ENCODE results near the gene NEDD8.

DNA sequence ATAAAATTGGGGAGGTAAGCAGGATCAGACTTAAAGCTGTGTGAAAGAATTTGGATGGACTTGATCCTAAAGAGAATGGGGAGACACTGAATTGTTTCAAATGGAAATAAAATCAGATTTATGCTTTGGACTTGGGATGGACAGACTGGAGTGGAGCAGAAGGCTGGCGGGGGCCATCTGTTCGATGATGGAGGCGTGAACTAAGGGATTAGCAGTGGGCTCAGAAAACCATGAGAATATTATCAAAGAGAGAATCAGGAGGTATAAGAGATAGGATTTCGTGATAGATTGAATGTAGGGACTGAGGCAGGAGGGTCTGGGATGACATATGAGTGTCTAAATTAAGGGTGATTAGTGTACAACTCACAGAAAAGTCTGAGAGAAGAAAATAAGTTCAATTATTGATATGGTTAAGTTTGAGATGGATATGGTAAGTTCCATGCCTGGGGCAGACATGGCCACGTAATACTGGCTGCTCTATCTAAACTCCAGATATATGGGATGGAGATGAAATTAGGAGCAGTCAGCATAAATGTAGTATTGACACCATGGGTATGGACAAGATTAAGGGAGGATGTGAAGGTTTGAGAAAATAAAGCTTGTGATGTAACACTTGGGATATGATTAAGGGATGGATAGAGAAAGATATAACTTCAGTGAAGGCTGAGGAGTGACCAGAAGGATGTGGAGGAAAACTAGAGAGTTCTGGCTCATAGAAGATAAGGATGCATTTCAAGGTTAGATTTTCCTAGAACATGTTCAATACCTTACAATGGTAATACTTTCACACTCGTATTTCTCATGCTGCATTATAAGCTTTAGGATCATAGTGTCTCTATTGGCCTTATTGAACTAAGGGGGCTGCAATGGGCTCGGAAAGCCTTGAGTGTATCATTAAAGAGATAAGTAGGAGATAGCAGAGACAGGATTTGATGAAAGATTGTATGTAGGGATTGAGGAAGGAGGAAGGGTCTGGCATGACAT lies 27.7 kb downstream of the NEDD8 start:
- TF ChIP-seq, protein P1, sequence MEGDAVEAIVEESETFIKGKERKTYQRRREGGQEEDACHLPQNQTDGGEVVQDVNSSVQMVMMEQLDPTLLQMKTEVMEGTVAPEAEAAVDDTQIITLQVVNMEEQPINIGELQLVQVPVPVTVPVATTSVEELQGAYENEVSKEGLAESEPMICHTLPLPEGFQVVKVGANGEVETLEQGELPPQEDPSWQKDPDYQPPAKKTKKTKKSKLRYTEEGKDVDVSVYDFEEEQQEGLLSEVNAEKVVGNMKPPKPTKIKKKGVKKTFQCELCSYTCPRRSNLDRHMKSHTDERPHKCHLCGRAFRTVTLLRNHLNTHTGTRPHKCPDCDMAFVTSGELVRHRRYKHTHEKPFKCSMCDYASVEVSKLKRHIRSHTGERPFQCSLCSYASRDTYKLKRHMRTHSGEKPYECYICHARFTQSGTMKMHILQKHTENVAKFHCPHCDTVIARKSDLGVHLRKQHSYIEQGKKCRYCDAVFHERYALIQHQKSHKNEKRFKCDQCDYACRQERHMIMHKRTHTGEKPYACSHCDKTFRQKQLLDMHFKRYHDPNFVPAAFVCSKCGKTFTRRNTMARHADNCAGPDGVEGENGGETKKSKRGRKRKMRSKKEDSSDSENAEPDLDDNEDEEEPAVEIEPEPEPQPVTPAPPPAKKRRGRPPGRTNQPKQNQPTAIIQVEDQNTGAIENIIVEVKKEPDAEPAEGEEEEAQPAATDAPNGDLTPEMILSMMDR (IDR thresholded peaks at IDR 0.05; ENCODE audit: low read depth, low read length, poor library complexity, severe bottlenecking), result no peak
- no peak for TF ChIP-seq EZH2phosphoT487 (IDR thresholded peaks at IDR 0.05; ENCODE audit: borderline replicate concordance, low read length)

Measured in DOHH2 (cell line).